ENCODE measurements around the gene CSRP2. TPM values are rescaled to one million over a fixed set of nuclear protein-coding genes. Genes with fewer than 3 reads are reported as not detected.

The CSRP2 gene
- total RNA-seq, 6 experiments from 2014 or later: 13.4 to 35.1 (median 22.4) TPM

- Histone ChIP-seq H3K27me3 (no peaks in the 10 kb centered on the region), H3K9me3 (no peaks in the 10 kb centered on the region), H3K27ac (no peak overlapping the region), H3K4me1 (no peaks in the 10 kb centered on the region), H3K36me3 (no peaks in the 10 kb centered on the region), H3K4me3 (no peak overlapping the region)
- intact Hi-C loops (cut with DNase I): no loop called here
- no CpG with 5 or more reads among the region's 1 CpG for WGBS (ENCODE audit: insufficient coverage, low coverage, low lambda C conversion rate, missing lambda C conversion rate)
- TF ChIP-seq CTCF (IDR thresholded peaks at IDR 0.05) (no peak), POLR2A (IDR thresholded peaks at IDR 0.05) (no peak)
- ATAC-seq (no peak), DNase-seq (no peak)
Measured at GRCh38 chr12:76888775-76889174, 10.0 kb upstream of the CSRP2 start.

- 79% methylated on average over 2 of the region's 2 CpGs for WGBS (ENCODE audit: insufficient coverage, low coverage, low lambda C conversion rate, missing lambda C conversion rate)
- TF ChIP-seq CTCF (IDR thresholded peaks at IDR 0.05) (no peak), POLR2A (IDR thresholded peaks at IDR 0.05) (no peak)
- H3K9me3 ChIP-seq: no peaks in the 10 kb centered on the region
- DNase-seq: no peak
- no peak overlapping the region for H3K4me3 ChIP-seq
- no peaks in the 10 kb centered on the region for H3K4me1 ChIP-seq
- ATAC-seq: no peak
- H3K27ac ChIP-seq: no peak overlapping the region
- intact Hi-C loops (cut with DNase I): no loop called here
- no peaks in the 10 kb centered on the region for H3K36me3 ChIP-seq
- no peaks in the 10 kb centered on the region for H3K27me3 ChIP-seq
Measured at GRCh38 chr12:76883811-76884210, 5.0 kb upstream of the CSRP2 start.

- H3K9me3 ChIP-seq: no peaks in the 10 kb centered on the region
- intact Hi-C loops (cut with DNase I): no loop called here
- no peaks in the 10 kb centered on the region for H3K4me1 ChIP-seq
- TF ChIP-seq CTCF (IDR thresholded peaks at IDR 0.05): no peak
- H3K27me3 ChIP-seq: no peaks in the 10 kb centered on the region
- 72% methylated on average over 6 of the region's 6 CpGs for WGBS (ENCODE audit: insufficient coverage, low coverage, low lambda C conversion rate, missing lambda C conversion rate)
- H3K4me3 ChIP-seq: no peak overlapping the region
- ATAC-seq: no peak
- no peak for DNase-seq
- H3K27ac ChIP-seq: no peak overlapping the region
- H3K36me3 ChIP-seq: no peaks in the 10 kb centered on the region
Measured at GRCh38 chr12:76883151-76883550, 4.3 kb upstream of the CSRP2 start.

GRCh38 chr12:76882367-76882766 lies 3.5 kb upstream of the CSRP2 start:
- H3K36me3 ChIP-seq: no peaks in the 10 kb centered on the region
- intact Hi-C loops (cut with DNase I): no loop called here
- H3K27ac ChIP-seq: no peak overlapping the region
- peaks cover 0 to 3% (median 0%) of the 10 kb centered on the region in 4 donors for H3K4me1 ChIP-seq
- H3K4me3 ChIP-seq: no peak overlapping the region
- H3K27me3 ChIP-seq: no peaks in the 10 kb centered on the region
- DNase-seq (no peak), ATAC-seq (no peak)
- TF ChIP-seq POLR2A (IDR thresholded peaks at IDR 0.05) (no peak), CTCF (IDR thresholded peaks at IDR 0.05) (no peak)
- H3K9me3 ChIP-seq: no peaks in the 10 kb centered on the region
- WGBS (ENCODE audit: insufficient coverage, low coverage, low lambda C conversion rate, missing lambda C conversion rate): 38% methylated on average over 1 of the region's 1 CpG

GRCh38 chr12:76881142-76881541 lies 2.3 kb upstream of the CSRP2 start:
- H3K9me3 ChIP-seq: no peaks in the 10 kb centered on the region
- intact Hi-C loops (cut with DNase I): no loop called here
- DNase-seq (no peak), ATAC-seq (no peak)
- H3K27ac ChIP-seq: no peak overlapping the region
- H3K4me1 ChIP-seq: peaks cover 0 to 8% (median 0%) of the 10 kb centered on the region in 4 donors
- no peaks in the 10 kb centered on the region for H3K36me3 ChIP-seq
- H3K27me3 ChIP-seq: no peaks in the 10 kb centered on the region
- H3K4me3 ChIP-seq: no peak overlapping the region
- TF ChIP-seq CTCF (IDR thresholded peaks at IDR 0.05): no peak
- TF ChIP-seq POLR2A (IDR thresholded peaks at IDR 0.05): no peak

Measured in right lobe of liver (tissue), 6 donors.